Stimulated activated naive CD4-positive, alpha-beta T cell (primary cell): ENCODE data around the gene TREH.
"Not testable (repeated sequence)": the region's sequence is repeated elsewhere in the genome, so short reads cannot be mapped to it uniquely, and the experiment has no call there.

Experiments used
- DNase-seq, 6 experiments: peaks; one replicate each; lab custom pipeline; 2025; lab: John Stamatoyannopoulos, UW

TREH gene, protein sequence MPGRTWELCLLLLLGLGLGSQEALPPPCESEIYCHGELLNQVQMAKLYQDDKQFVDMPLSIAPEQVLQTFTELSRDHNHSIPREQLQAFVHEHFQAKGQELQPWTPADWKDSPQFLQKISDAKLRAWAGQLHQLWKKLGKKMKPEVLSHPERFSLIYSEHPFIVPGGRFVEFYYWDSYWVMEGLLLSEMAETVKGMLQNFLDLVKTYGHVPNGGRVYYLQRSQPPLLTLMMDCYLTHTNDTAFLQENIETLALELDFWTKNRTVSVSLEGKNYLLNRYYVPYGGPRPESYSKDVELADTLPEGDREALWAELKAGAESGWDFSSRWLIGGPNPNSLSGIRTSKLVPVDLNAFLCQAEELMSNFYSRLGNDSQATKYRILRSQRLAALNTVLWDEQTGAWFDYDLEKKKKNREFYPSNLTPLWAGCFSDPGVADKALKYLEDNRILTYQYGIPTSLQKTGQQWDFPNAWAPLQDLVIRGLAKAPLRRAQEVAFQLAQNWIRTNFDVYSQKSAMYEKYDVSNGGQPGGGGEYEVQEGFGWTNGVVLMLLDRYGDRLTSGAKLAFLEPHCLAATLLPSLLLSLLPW

GRCh38 chr11:118679483-118679882 is at the start of gene TREH:
TREH (minus strand) TSS chr11:118679650; CDS start chr11:118679627, 23 bp downstream.
- no peak for DNase-seq

- not testable (repeated sequence) for DNase-seq
These were observed 48.7 kb upstream of the TREH start for GRCh38 chr11:118728112-118728511.

GRCh38 chr11:118727721-118728066 is 48.2 kb upstream of the TREH start:
- DNase-seq, result not testable (repeated sequence)

- DNase-seq, result not testable (repeated sequence)
These were observed 47.7 kb upstream of the TREH start for GRCh38 chr11:118727001-118727720.

- DNase-seq, result not testable (repeated sequence)
These were observed 42.1 kb upstream of the TREH start for GRCh38 chr11:118721478-118722015.

GRCh38 chr11:118720740-118721139 is 41.3 kb upstream of the TREH start:
- DNase-seq, result not testable (repeated sequence)

- DNase-seq, result not testable (repeated sequence)
These were observed 40.6 kb upstream of the TREH start for GRCh38 chr11:118720078-118720477.

GRCh38 chr11:118718562-118718961 is 39.1 kb upstream of the TREH start:
- DNase-seq, result not testable (repeated sequence)

- not testable (repeated sequence) for DNase-seq
These were observed 38.3 kb upstream of the TREH start for GRCh38 chr11:118717733-118718132.

- DNase-seq, result not testable (repeated sequence)
These were observed 37.8 kb upstream of the TREH start for GRCh38 chr11:118717221-118717620.

GRCh38 chr11:118715837-118716260 is 36.4 kb upstream of the TREH start:
- no peak for DNase-seq

- no peak for DNase-seq
These were observed 35.9 kb upstream of the TREH start for GRCh38 chr11:118715245-118715831.

- DNase-seq, result no peak
These were observed 35.4 kb upstream of the TREH start for GRCh38 chr11:118714816-118715215.

DNA sequence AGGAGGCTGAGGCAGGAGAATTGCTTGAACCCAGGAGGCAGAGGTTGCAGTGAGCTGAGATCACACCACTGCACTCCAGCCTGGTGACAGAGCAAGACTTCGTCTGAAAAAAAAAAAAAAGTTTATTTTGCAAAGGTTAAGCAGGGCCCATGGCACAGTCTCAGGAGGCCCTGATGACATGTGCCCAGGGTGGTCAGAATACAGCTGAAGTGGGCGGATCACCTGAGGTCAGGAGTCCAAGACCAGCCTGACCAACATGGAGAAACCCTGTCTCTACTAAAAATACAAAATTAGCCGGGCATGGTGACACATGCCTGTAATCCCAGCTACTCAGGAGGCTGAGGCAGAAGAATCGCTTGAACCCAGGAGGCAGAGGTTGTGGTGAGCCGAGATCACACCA is 35.0 kb upstream of the TREH start:
- not testable (repeated sequence) for DNase-seq

DNA sequence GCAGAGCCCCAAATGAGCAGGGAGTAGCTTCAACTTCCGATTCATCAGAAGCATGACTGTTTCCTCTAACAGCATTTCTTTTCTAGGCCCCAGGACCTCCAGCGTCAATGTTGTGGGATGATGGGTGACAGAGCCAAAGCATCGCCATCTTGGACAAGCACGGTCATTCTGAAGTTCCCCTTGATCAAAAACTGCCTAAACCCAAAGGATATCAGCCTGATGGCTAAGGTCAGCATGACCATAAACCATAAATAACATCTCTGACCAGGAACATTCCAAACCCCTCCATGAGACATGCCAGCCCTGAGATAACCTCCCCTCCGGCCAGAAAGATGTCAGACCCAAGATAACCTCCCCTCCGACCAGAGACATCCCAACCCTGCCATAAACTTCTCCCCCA is 28.8 kb upstream of the TREH start:
- no peak for DNase-seq

DNA sequence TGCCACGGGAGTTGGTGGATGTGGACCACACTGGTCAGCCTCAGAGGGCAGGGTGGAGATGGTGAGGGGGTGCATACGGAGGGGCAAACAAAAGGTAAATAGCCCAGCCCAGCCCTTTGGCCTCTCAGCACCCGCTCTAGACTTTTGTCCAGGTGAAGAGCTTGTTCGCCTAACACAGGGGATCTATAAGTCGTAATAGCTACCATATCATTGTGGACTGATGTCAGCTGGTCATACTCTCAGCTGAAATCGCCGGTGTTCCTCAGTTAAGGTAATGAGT is 27.0 kb upstream of the TREH start:
- DNase-seq, result no peak

- no peak for DNase-seq
These were observed 26.5 kb upstream of the TREH start for GRCh38 chr11:118705791-118706545.

- DNase-seq, result peak in 5 of 6 experiments; percentile 26 to 77 (median 56)
These were observed 25.8 kb upstream of the TREH start for GRCh38 chr11:118705111-118705741.

DNA sequence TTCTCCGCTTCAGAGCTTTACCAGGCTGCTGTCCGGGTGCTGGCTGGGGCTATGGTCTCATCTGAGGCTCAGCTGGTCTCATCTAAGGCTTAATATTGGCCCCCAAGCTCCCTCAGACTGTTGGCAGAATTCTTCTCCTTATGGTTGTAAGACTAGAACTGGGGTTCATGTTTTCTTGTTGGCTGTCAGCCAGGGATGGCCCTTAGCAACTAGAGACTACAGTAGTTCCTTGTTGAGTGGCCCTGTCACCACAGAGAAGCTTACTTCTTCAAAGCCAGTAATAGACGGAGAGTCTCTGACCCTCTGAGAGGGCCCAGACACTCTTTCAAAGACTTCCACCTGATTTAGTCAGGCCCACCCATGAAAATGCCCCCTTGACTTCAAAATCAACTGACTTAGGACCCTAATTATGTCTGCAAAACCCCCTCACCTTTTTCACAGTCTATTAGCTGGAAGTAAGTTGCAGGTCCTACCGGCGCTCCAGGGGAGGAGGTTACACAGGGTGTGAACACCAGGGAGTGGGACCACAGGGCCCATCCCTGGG is 24.2 kb upstream of the TREH start:
- no peak for DNase-seq

DNA sequence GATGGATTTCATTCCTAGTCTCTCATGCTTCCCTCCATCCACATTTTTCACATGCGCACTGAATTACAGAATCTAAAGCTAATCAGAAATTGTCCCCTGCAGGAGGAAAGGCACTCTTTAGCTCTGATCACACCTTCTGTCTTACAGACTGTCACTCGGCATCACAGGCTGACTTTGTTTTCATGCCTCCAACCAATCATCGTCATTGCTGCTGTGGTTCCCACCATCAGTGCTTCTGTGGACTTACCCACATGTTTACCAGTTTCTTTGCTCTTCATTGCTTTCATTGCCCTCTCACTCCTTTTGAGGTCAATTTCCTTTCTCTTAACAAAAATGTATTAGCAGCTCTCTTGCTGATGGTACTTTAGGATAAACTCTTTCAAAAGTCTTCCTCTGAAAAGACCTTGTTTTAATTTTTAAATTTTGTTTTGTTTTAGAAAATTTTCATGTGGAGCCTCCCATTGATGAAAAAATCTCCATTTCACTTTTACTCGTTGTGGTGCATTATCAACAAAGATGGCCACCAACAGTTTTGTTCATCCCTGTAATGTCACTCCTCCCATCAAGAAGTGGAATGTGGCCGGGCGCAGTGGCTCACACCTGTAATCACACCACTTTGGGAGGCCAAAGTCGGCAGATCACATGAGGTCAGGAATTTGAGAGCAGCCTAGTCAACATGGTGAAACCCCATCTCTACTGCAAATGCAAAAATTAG is 20.2 kb upstream of the TREH start:
- DNase-seq, result peak; percentile 31 to 89 (median 78)
